Upper lobe of left lung (tissue), 4 donors: ENCODE data around the gene DGKB.

ENCODE experiments used
- POLR2A ChIP-seq, 4 donors: fragments of 450-650 bp; IDR thresholded peaks; one replicate each; pipeline ENCODE4 v1.5.1; 2016 to 2017; ENCODE audit warnings: antibody characterized with exemption in 4 of 4, mild to moderate bottlenecking in 2 of 4
- POLR2AphosphoS5 ChIP-seq, 2 donors: sonication (generic); formaldehyde crosslinking; IDR thresholded peaks; one replicate each; pipeline ENCODE4 v1.5.1; 2017; ENCODE audit warnings: antibody characterized with exemption in 2 of 2

GRCh38 chr7:14542624-14543023 lies 359.9 kb downstream of the DGKB start:
- TF ChIP-seq POLR2AphosphoS5 (IDR thresholded peaks at IDR 0.05) (no peak), POLR2A (IDR thresholded peaks at IDR 0.05) (no peak)
